T-helper 1 cell (primary cell): ENCODE results near the gene EFCAB5.
A peak's percentile ranks its signal among the peaks of the same experiment; 100 is the strongest.
"Not testable (repeated sequence)": the region's sequence is repeated elsewhere in the genome, so short reads cannot be mapped to it uniquely, and the experiment has no call there.

ENCODE experiments used
- DNase-seq, 5 donors: peaks; one replicate each; pipeline ENCODE4 v3.0.0-alpha.2; 2012 to 2020

The EFCAB5 gene

GRCh38 chr17:30011934-30012333, 70.5 kb downstream of the EFCAB5 start:
- DNase-seq: not testable (repeated sequence)

DNA sequence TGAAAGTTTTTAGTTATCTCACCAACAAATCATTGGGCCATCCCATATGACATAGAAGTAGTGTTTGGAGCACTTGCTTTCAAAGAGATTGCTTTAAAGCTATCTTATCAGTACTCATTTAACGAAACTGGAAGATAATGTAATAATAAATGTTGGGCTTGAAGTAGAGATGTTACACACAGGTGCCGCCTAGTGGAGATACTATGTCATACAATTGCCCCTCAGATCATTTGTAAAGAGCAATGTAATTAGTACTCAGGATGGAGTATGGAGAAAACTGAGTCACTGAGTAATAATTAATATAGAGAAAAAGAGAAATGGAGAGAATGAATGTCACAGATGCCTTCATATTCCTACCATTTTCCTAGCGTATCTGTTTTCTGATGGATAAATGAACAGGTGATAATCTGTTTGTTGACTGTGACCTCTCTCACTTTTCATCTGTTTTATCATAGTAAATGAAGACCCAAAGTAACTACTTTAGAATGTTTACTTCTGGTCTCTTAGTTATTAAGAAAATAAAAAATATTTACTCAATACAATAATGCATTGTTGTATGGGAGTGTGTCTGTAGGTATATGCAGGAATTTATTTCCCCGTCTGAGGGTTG, 80.4 kb downstream of the EFCAB5 start:
- DNase-seq: peak in 4 of 5 donors; percentile 6 to 44 (median 20)

- DNase-seq: not testable (repeated sequence)
These were observed 83.9 kb downstream of the EFCAB5 start for GRCh38 chr17:30025325-30025724.

GRCh38 chr17:30027676-30028075, 86.2 kb downstream of the EFCAB5 start:
- no peak for DNase-seq

DNA sequence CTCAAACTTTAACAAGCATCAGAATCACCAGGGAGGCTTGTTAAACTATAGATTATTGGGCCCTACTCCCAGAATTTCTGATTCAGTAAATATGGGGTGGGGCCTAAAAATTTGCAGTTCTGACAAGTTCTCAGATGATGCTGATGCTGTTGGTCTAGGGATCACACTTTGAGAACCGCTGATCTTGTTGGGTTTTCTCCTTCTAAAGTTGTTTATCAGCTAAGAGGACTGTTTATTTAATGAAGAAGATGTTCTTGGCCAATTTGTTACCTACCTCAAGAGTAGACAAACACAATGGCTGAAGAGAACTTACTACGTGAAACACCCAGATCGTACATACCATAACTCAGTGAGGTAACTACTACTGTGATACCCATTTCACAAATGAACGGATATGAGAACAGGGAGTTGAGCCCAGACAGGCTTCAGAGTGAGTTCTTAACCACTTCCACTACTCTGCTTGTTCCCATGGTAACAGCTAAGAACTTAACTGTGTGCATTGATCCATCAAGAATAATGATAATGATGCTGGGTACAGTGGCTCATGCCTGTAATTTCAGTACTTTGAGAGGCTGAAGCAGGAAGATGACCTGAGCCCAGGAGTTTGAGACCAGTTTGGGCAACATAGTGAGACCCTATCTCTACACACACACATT, 89.9 kb downstream of the EFCAB5 start:
- DNase-seq: peak in 1 of 5 donors; percentile 12

DNA sequence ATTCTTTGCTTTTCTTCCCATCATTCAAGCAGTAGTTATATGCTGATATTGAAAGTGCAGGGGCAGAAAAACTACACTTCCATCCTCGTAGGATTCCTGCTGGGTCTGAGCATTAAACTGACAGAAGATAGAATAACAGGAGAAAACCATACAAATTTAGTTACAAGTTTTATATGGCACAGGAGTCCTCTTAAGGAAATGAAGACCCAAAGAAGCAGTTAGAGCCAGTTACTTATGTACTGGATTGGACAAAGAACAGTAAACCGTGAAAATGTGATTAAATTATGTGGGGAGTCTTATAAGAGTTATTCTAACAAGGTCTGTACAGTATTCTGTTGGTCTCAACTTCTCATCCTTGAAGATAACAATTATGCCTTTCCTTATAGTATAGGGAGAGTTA, 93.9 kb downstream of the EFCAB5 start:
- DNase-seq: no peak

DNA sequence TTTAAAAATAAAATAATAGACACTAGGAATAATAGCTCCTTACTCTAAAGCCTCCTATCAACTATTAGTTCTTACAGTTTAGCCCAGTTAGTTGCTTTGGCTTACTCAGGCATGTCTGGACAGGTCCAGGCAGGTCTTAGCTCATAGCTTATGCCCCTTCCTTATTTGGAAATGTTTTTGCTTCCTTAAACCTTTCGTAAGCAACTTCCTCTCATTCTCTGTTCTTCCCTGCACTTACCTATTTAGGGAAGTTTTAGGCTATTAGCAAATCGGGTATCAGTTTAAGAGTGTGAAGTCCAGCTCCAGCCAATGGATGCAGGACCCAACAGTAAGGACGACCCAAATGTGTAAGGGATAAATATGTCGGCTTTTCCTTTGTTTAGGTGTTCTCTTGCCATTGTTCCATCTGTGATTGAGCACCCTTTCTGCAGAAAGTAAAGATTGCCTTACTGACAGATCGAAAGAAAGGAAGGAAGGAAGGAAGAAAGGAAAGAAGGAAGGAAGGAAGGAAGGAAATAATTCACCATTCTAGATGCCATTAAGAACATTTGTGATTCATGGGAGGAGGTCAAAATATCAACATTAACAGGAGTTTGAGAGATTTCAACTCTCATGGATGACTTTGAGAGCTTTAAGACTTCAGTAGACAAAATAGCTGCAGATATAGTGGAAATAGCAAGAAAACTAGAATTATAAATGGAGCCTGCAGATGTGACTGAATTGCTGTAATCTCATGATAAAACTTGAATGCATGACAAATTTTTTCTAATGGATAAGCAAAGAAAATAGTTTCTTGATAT, 99.5 kb downstream of the EFCAB5 start:
- DNase-seq: not testable (repeated sequence)

DNA sequence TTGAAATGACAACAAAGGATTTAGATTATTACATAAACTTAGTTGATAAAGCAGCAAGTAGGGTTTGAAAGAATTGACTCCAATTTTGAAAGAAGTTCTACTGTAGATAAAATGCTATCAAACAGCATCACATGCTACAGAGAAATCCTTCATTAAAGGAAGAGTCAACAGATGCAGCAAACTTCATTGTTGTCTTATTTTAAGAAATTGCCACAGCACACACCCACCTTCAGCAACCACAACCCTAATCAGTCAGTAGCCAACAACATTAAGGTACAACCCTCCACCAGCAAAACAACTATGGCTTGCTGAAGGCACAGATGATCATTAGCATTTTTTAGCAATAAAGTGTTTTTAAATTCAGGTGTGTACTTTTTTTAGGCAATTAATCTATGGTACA, 100.1 kb downstream of the EFCAB5 start:
- DNase-seq: no peak

DNA sequence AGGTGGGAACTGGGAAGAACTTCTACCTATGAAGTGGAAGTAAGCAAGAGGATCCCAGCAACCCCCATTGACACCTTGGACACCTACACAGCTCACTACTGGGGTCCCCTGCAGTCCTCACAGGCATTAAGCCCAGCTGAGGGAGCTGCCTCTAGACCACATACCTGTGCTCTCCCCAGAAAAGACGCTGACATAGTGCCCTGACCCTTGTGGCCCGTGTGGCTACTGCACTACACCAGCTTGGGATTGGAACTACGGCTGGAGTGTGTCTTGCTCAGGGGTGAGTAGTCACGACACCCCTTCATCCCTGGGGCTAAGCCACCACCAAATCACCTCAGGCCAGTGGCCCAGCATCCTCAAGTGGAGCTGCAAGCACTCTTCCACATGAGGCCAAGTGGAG, 120.9 kb downstream of the EFCAB5 start:
- no peak for DNase-seq

GRCh38 chr17:30064738-30065137, 123.3 kb downstream of the EFCAB5 start:
- DNase-seq: no peak

DNA sequence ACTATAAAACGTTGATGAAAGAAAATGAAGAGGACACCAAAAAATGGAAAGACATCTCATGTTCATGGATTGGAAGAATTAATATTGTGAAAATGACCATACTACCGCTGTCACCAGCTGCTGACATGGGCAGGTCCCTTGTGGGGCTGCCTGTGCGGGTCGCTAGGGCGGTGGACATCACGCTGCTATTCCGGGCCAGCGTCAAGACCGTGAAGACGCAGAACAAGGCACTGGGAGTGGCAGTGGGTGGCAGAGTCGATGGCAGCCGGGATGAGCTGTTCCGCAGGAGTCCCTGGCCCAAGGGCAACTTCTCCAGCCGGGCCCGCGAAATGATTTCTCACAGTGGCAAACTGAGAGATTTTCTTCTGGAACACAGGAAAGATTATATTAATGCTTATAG, 127.0 kb downstream of the EFCAB5 start:
- DNase-seq: no peak

- no peak for DNase-seq
These were observed 132.8 kb downstream of the EFCAB5 start for GRCh38 chr17:30074254-30074653.

DNA sequence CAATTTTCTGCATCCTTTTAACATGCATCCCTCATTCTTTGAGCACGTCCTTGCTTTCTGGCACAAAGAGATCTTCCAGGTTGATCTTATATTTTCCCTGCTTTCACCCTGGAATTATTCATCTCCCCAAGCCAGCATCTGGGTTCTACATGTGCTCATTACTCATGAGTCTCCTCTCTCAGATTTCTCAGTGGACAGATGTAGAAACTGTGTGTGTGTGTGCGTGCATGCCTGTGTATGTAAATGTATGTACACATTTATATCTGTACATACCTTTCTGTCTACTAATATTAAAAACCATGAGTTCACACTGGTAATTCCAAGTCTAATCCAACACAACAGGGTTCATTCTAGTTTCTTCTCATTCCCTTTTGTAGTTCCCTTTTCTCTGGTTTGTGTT, 133.3 kb downstream of the EFCAB5 start:
- no peak for DNase-seq

DNA sequence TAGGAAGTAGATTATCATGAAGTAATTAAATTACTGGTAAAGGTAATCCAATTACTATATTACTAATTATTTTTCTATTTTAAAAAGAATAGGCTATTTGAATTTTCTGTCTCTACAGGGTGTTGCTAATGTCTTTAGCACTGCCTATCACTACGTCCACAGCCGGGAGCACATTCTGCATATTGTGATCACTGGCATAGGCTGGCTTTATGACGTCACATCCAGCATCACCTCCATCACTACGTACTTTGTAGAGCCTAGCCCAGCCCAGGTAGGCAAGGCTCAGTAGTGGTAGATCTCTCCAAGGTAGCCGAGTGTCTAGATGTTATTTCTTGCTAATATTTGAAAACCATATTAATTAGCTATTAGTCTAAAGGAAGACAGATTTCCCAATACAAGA, 141.3 kb downstream of the EFCAB5 start:
- DNase-seq: no peak

- DNase-seq: no peak
These were observed 143.4 kb downstream of the EFCAB5 start for GRCh38 chr17:30084788-30085187.

DNA sequence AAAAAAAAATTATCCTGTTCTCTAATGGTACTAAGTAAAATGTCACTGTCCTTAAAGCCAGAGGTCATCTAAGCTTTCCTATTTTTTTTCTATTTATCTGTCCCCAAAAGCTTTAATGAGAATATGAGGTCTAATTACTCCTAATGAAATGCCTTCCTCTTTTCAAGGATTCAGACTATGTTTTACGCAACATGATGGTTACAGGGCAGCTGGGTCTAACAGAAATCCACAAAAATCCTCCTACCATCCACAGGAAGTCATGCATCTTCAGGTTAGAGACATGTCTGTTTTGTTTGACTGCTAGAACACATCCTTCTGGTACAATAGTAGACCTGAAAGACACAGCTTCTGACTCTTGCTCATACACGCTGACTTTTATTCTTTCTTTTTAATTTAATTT, 145.5 kb downstream of the EFCAB5 start:
- DNase-seq: no peak

DNA sequence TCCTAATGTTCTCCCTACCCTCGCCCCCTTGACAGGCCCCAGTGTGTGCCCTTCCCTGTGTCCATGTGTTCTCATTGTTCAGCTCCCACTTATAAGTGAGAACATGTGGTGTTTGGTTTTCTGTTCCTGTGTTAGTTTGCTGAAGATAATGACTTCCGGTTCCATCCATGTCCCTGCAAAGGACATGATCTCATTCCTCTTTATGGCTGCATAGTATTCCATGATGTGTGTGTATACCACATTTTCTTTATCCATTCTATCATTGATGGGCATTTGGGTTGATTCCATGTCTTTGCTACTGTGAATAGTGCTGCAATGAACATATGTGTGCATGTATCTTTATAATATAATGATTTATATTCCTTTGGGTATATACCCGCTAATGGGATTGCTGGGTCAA, 146.0 kb downstream of the EFCAB5 start:
- not testable (repeated sequence) for DNase-seq

DNA sequence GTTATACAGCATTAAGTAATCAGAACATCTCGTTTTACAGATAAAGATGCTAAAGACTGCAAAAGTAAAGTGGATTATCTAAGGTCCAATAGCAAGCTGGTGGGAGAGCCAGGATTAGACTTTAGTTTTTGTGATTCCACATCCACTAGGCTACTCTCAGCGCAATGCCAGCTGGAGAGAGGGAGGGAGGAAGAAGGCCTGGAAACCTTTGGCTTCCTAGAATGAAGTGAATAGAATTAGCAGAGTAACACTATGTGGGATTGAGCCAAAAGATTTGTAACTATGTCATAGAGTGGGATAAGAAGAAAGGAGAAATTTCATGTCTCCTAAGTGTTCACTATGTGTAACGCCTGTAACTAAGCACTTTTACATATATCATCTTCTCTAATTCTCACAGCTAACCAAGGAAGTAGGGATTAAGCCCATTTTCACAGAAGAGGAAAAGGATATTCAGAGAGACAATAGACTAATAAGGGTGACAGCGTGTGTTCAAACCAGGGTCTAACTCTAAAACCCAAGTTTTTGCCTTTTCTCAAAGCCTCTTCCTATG, 149.8 kb downstream of the EFCAB5 start:
- no peak for DNase-seq

GRCh38 chr17:30091771-30092170, 150.3 kb downstream of the EFCAB5 start:
- DNase-seq: no peak

DNA sequence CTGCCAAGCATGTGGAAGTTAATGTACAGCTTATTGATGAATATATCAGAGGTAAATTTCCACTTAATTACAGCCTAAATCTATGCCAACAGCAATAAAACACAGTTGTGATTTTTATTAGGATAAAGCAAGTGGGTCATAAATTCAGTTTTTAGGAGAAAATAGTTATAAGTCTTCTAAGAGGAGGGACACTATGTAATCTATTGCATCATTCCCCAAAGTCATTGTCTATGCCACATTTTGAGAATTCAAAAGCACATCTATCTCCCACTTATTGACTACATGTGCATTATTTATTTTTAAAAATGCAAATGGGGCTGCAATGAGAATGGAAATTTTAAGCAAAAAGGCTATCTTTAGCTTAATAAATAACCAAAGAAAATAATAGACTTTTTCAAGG, 151.5 kb downstream of the EFCAB5 start:
- DNase-seq: no peak

DNA sequence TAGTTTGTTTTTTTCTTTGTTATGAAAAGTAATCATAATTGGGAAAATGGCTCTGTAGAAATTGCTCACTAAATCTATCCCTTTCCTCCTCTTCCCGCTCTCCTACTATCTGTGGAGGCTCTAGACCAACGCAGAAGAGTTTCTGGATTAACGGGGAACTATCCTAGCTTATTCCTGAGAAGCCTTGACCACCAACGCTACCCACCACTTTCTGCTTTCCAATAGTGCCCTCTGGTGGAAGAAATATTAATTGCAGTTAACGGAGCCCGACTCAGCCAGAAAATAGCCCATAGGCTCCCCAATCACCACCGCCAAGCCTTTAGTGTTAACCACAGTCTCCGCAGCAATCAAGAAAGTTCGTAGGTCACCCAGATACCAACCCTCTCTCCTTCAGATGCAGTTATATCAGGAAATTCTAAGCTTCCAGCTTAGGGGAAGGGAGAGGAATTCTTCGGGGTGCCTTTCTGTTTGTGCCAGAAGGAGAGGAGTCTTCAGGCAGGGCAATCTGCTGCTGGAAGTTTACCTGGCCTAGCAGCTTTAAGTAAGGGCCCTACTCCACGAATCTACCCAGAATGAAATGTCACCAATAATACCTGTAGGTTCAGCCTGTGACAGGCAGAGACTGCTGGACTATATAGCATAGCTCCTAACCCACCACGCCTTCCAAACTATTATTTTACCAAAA, 152.2 kb downstream of the EFCAB5 start:
- peak in 3 of 5 donors; percentile 31 to 41 (median 41) for DNase-seq

DNA sequence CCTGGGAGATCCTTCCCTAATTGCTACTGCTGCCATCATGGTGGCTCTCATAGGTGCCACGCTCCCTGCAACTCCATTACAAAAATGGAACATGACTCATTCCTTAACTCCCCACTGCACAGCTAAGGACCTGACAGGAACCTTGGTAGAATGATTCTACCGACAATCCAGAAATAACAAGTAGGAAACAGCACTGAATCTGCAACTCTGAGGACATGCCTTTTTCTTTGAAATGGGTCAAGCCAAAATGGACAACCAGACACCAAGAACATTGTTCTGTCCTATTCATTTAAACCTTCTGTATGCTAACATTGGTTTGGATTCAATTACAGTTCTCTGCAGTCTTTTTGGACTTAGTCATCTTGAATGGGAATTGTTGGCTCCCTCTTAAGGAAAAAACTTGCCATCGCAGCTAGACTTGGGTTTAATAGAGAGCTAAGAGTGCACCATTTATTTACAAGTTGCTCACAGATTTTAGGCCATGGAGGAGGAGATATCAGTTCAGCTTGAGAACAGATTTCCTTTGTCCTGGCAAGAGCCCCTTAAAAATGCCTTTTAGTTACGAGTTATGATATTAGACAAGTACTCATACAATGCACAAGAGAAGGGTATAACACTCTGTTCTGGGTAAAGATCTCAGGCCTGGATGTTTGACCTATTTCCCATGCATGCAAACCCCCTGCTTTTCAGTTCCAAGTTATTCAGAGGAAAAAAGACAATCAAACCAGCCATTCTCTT, 154.2 kb downstream of the EFCAB5 start:
- DNase-seq: no peak
